22Rv1 (cell line): Measurements from ENCODE around the gene PAK5.

Source experiments
- H3K27ac ChIP-seq: fragments of 450-650 bp; 2 replicates; pipeline ENCODE4 v1.5.1; 2017
- CTCF ChIP-seq: fragments of 450-650 bp; IDR thresholded peaks from 2 replicates; pipeline ENCODE4 v1.5.1; 2017; ENCODE audit warnings: mild to moderate bottlenecking
- ZFX ChIP-seq: fragments of 450-650 bp; IDR thresholded peaks from 2 replicates; pipeline ENCODE4 v1.6.1; 2017; ENCODE audit warnings: antibody characterized with exemption, borderline replicate concordance

PAK5 gene

GRCh38 chr20:9628589-9628988, 210.3 kb downstream of the PAK5 start:
- TF ChIP-seq ZFX (no peak), CTCF (no peak)
- H3K27ac ChIP-seq = no peak overlapping the region

GRCh38 chr20:9628141-9628540, 210.7 kb downstream of the PAK5 start:
- TF ChIP-seq ZFX = no peak
- TF ChIP-seq CTCF = no peak
- no peak overlapping the region for H3K27ac ChIP-seq

GRCh38 chr20:9627219-9627618, 211.7 kb downstream of the PAK5 start:
- TF ChIP-seq ZFX (no peak), CTCF (no peak)
- no peak overlapping the region for H3K27ac ChIP-seq

GRCh38 chr20:9626357-9626756, 212.5 kb downstream of the PAK5 start:
- TF ChIP-seq ZFX = no peak
- no peak for TF ChIP-seq CTCF
- no peak overlapping the region for H3K27ac ChIP-seq

- TF ChIP-seq CTCF = peak; percentile 82
- TF ChIP-seq ZFX = no peak
- H3K27ac ChIP-seq = no peak overlapping the region
Measured at GRCh38 chr20:9617940-9618339, 220.9 kb downstream of the PAK5 start.

- TF ChIP-seq CTCF = peak; percentile 84
- TF ChIP-seq ZFX = no peak
- H3K27ac ChIP-seq = no peak overlapping the region
Measured at GRCh38 chr20:9616833-9617461, 221.9 kb downstream of the PAK5 start.

GRCh38 chr20:9616455-9616805, 222.4 kb downstream of the PAK5 start:
- TF ChIP-seq ZFX (no peak), CTCF (no peak)
- no peak overlapping the region for H3K27ac ChIP-seq
